Measurements from ENCODE around the gene XPC. TPM values are rescaled to one million over a fixed set of nuclear protein-coding genes. Genes with fewer than 3 reads are reported as not detected.
A peak's percentile ranks its signal among the peaks of the same experiment; 100 is the strongest.

Gene XPC
- total RNA-seq, 1 experiment from 2014 or later: 34.9 TPM

GRCh38 chr3:14150491-14151230, 27.7 kb downstream of the XPC start (continued):
- TF ChIP-seq, protein P1, sequence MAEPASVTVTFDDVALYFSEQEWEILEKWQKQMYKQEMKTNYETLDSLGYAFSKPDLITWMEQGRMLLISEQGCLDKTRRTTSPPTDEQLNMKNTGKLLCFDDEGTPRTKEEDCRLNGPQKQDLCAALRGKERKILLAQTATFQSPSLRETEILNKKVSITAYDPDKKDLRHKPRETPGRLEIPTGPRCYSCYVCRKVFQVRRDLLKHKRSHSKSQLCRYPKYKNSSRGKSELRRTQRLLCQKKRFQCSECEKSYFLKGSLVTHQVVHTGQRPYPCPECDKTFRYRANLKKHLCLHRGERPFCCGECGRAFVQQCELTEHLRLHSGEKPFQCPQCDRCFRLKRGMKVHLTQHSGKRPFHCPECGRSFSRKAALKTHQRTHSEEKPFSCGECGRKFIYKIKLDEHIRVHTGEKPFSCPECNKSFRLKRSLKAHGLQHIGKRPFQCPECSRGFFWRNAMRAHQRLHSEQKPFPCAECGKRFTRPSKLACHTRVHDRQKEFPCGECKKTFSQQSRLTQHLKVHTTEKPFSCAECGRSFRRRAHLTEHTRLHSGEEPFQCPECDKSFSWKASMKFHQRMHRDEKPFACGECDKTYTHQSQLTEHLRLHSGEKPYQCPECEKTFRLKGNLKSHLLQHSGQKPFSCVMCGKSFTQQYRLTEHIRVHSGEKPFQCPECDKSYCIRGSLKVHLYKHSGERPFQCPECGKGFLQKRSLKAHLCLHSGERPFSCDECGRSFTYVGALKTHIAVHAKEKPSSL (CRISPR knock-in tag; conservative IDR thresholded peaks at IDR 0.05): no peak

- Mint-ChIP-seq H3K4me1 (peaks cover 22% of the 10 kb centered on the region), H3K4me3 (no peak overlapping the region), H3K27ac (peak overlapping the region; percentile 77), H3K36me3 (peaks cover 23% of the 10 kb centered on the region), H3K9me3 (no peaks in the 10 kb centered on the region), H3K27me3 (ENCODE audit: low read depth) (no peaks in the 10 kb centered on the region)
- POLR2A ChIA-PET: no interaction called here
- CTCF ChIA-PET: interaction anchor here (0.9 to 1.8 kb wide), 2 partner anchors 24 to 53 kb away, joined by 3 to 4 read pairs; no protein-coding TSS in a partner anchor
- no peak for DNase-seq (ENCODE audit: low spot score)
- no peak for ATAC-seq
- TF ChIP-seq AR (CRISPR knock-in tag; IDR thresholded peaks at IDR 0.05) (no peak), ETV6 (CRISPR knock-in tag; IDR thresholded peaks at IDR 0.05) (no peak), NFATC4 (CRISPR knock-in tag; IDR thresholded peaks at IDR 0.05) (no peak), ARID4B (CRISPR knock-in tag; IDR thresholded peaks at IDR 0.05; ENCODE audit: borderline replicate concordance) (no peak), ZNF281 (CRISPR knock-in tag; IDR thresholded peaks at IDR 0.05) (no peak), ZNF219 (CRISPR knock-in tag; IDR thresholded peaks at IDR 0.05; ENCODE audit: borderline replicate concordance) (no peak), OVOL2 (CRISPR knock-in tag; IDR thresholded peaks at IDR 0.05; ENCODE audit: borderline replicate concordance) (no peak), MYBL2 (CRISPR knock-in tag; IDR thresholded peaks at IDR 0.05) (no peak), ESRRA (CRISPR knock-in tag; IDR thresholded peaks at IDR 0.05; ENCODE audit: borderline replicate concordance) (no peak), FOXP4 (CRISPR knock-in tag; IDR thresholded peaks at IDR 0.05) (no peak), NR3C1 (CRISPR knock-in tag; conservative IDR thresholded peaks at IDR 0.05; ENCODE audit: low read depth) (no peak), E2F4 (CRISPR knock-in tag; IDR thresholded peaks at IDR 0.05; ENCODE audit: borderline replicate concordance, low read depth) (no peak), ZNF512 (CRISPR knock-in tag; IDR thresholded peaks at IDR 0.05; ENCODE audit: borderline replicate concordance) (no peak), ATF1 (CRISPR knock-in tag; IDR thresholded peaks at IDR 0.05) (no peak), USF1 (CRISPR knock-in tag; IDR thresholded peaks at IDR 0.05) (no peak)
These were observed 28.3 kb downstream of the XPC start for GRCh38 chr3:14150078-14150477.

Data from WTC11 (cell line).